Lung (tissue), 12 donors: ENCODE data around the gene GPC6. TPM values are rescaled to one million over a fixed set of nuclear protein-coding genes. Genes with fewer than 3 reads are reported as not detected.
A peak's percentile ranks its signal among the peaks of the same experiment; 100 is the strongest.

ENCODE experiments used
- ATAC-seq: fragments of 200-7000 bp; cut with Tn5 transposase; one replicate; pipeline ENCODE4 v1.9.1; 2020; ENCODE audit warnings: moderate number of reproducible peaks; ENCODE audit not compliant: insufficient read depth, low FRiP score
- DNase-seq, 3 donors: peaks; one replicate each; pipeline ENCODE4 v3.0.0-alpha.2; 2013 to 2017
- H3K27ac ChIP-seq, 2 donors: one replicate each; pipeline ENCODE4 v1.5.1; 2013; ENCODE audit warnings: mild to moderate bottlenecking in 2 of 2, moderate library complexity in 2 of 2, control low read depth in 1 of 2, inconsistent platforms in 1 of 2, low read depth in 1 of 2, low read length in 1 of 2
- H3K27me3 ChIP-seq, 3 donors: one replicate each; pipeline ENCODE4 v1.5.1; 2013; ENCODE audit warnings: low read length in 2 of 3; ENCODE audit not compliant: control insufficient read depth in 3 of 3, insufficient read depth in 3 of 3
- H3K36me3 ChIP-seq, 4 donors: one replicate each; pipeline ENCODE4 v1.5.1; 2013; ENCODE audit warnings: low read length in 4 of 4, mild to moderate bottlenecking in 1 of 4, moderate library complexity in 1 of 4; ENCODE audit not compliant: control insufficient read depth in 4 of 4, insufficient read depth in 4 of 4
- H3K4me1 ChIP-seq, 5 donors: one replicate each; pipeline ENCODE4 v1.5.1; 2013; ENCODE audit warnings: low read length in 5 of 5, mild to moderate bottlenecking in 2 of 5, moderate library complexity in 1 of 5; ENCODE audit not compliant: control insufficient read depth in 5 of 5, insufficient read depth in 5 of 5
- H3K4me3 ChIP-seq: one replicate; pipeline ENCODE4 v1.5.1; 2013; ENCODE audit warnings: mild to moderate bottlenecking, control low read depth, moderate library complexity
- H3K9ac ChIP-seq, 2 donors: one replicate each; pipeline ENCODE4 v1.5.1; 2013; ENCODE audit warnings: low read length in 2 of 2, control low read depth in 1 of 2; ENCODE audit not compliant: insufficient read depth in 1 of 2
- H3K9me3 ChIP-seq, 4 donors: one replicate each; pipeline ENCODE4 v1.5.1; 2013; ENCODE audit warnings: low read length in 3 of 4, mild to moderate bottlenecking in 1 of 4, moderate library complexity in 1 of 4; ENCODE audit not compliant: control insufficient read depth in 4 of 4, insufficient read depth in 3 of 4
- WGBS, 2 donors: extraction: QIAGEN DNeasy Blood & Tissue Kit; methylation state at CpG; one replicate each; pipeline ENCODE4 v1.1.7; 2013; 5-methylcytosine and 5-hydroxymethylcytosine counted together
- polyA plus RNA-seq, 2 donors: library from polyadenylated mRNA; stranded (reverse); fragments of 200-250 nt; gene quantifications; one replicate each; pipeline ENCODE4 v1.2.1, GENCODE V29; 2013
- total RNA-seq, 2 donors: library from RNA; depleted of rRNA in 1 of 2; stranded (reverse); fragments of >200 nt in 1 of 2; gene quantifications; one replicate each; pipeline ENCODE4 v1.2.1, GENCODE V29; 2014 to 2021
- TF ChIP-seq, protein P1 (sequence below): IDR thresholded peaks from 2 replicates; pipeline ENCODE4 v1.5.1; 2012; ENCODE audit warnings: mild to moderate bottlenecking; ENCODE audit errors: control extremely low read depth, extremely low read depth
- donor health status: control.
- donor health status: control.
- donor health status: Bipolar disorder and iron deficiency.
- donor health status: healthy.
- donor health status: DM: yes; HTN: yes; CAD: no.

The GPC6 gene
- total and polyA plus RNA-seq, 4 donors, result 0.45 to 31.4 (median 4.8) TPM

DNA sequence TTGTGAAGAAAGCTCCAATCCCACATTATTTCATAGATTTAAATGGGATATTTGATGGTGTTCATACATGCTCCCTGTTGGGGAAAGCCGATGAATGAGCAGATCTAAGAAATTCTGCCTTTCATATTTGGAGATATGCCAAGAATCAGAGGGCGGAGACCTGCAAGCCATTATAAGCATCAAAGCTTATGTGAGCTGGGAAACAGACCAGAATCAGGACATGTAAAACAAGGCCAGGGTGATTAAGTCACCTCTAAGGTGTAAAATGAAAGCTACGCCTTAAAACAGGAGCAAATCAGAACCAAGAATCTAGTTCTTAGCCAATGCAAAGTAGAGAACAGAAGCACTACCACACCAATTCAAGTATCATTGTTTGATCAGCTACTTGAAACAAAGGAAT is 860.5 kb downstream of the GPC6 start:
- no peak for ATAC-seq

DNA sequence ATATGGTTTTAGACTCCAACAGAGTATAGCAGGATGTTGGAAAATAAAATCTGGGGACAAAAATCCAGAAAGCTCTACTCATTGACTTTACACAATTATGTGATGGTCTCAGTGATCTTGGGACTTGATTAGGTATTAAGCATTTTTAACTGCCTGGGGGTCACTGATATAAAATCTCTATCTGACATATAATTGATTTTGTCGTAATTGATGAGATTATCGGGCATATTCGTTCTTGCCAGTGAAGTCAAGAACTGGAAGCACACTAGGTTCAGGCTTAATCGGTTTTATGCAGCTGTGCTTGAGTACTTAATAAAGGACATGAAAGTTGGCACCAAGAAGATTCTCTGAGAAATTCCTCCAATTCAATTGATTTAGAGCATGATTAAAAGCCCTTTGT is 862.1 kb downstream of the GPC6 start:
- DNase-seq (no peak), ATAC-seq (no peak)
- 46 to 71% methylated on average over 4 of the region's 4 CpGs for WGBS, 2 donors
- no peaks in the 10 kb centered on the region for H3K36me3 ChIP-seq
- peaks cover 0 to 8% (median 0%) of the 10 kb centered on the region in 5 donors for H3K4me1 ChIP-seq
- H3K9me3 ChIP-seq, result no peaks in the 10 kb centered on the region
- no peak overlapping the region for H3K27ac ChIP-seq
- TF ChIP-seq, protein P1, sequence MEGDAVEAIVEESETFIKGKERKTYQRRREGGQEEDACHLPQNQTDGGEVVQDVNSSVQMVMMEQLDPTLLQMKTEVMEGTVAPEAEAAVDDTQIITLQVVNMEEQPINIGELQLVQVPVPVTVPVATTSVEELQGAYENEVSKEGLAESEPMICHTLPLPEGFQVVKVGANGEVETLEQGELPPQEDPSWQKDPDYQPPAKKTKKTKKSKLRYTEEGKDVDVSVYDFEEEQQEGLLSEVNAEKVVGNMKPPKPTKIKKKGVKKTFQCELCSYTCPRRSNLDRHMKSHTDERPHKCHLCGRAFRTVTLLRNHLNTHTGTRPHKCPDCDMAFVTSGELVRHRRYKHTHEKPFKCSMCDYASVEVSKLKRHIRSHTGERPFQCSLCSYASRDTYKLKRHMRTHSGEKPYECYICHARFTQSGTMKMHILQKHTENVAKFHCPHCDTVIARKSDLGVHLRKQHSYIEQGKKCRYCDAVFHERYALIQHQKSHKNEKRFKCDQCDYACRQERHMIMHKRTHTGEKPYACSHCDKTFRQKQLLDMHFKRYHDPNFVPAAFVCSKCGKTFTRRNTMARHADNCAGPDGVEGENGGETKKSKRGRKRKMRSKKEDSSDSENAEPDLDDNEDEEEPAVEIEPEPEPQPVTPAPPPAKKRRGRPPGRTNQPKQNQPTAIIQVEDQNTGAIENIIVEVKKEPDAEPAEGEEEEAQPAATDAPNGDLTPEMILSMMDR, result no peak
- H3K9ac ChIP-seq, result no peak overlapping the region
- H3K4me3 ChIP-seq, result no peak overlapping the region
- no peaks in the 10 kb centered on the region for H3K27me3 ChIP-seq

More for the DNA sequence above, 860.5 kb downstream of the GPC6 start:
- 68 to 82% methylated on average over 3 of the region's 3 CpGs for WGBS, 2 donors
- Histone ChIP-seq H3K36me3 (no peaks in the 10 kb centered on the region), H3K4me1 (peaks cover 0 to 8% (median 0%) of the 10 kb centered on the region in 5 donors), H3K9ac (no peak overlapping the region), H3K9me3 (no peaks in the 10 kb centered on the region), H3K4me3 (no peak overlapping the region), H3K27me3 (no peaks in the 10 kb centered on the region), H3K27ac (no peak overlapping the region)
- TF ChIP-seq, protein P1, result no peak
- DNase-seq, result peak in 2 of 3 donors; percentile 20 to 35

DNA sequence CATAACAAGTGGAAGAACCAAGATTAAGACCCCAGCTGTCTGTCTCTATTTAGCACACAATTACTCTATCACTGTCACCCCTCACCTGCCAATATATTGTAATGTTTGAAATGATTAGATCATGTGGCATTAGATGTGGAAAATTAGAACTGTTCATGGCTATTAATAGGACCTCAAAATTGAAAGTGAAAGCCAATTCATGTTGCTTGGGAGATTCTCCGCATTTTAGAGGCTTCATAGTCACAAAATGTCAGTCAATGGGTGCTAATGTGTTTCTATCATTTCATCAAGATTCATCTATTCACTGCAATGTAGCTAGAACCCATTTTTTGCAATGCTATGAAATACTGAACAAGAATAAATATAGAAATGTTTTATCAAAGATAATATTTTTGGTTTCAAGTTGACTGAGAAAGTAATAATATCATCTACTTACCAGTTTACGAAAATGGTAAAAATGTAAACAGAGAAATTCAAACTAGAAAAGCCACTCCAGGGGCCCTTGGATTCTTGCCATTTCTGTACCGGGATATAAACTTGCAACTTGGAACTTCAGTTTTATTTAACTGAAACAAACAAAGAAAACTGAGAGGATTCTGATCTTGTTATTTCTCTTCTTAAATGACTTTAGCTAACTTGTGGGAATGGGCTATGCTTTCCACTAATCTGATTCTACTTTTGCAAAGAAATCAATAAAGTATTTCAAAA is 864.3 kb downstream of the GPC6 start:
- Histone ChIP-seq H3K9me3 (no peaks in the 10 kb centered on the region), H3K36me3 (no peaks in the 10 kb centered on the region), H3K4me1 (peaks cover 0 to 8% (median 0%) of the 10 kb centered on the region in 5 donors), H3K9ac (peak overlapping the region in 1 of 2 donors; percentile 58), H3K27ac (no peak overlapping the region), H3K27me3 (no peaks in the 10 kb centered on the region), H3K4me3 (no peak overlapping the region)
- TF ChIP-seq, protein P1, result no peak
- DNase-seq (peak; percentile 21 to 63 (median 61)), ATAC-seq (no peak)
- 34 to 63% methylated on average over 3 of the region's 3 CpGs for WGBS, 2 donors
